Lung (tissue), 12 donors: ENCODE measurements around the gene MYL6B. TPM values are rescaled to one million over a fixed set of nuclear protein-coding genes. Genes with fewer than 3 reads are reported as not detected.

Experiments used
- ATAC-seq: fragments of 200-7000 bp; cut with Tn5 transposase; one replicate; pipeline ENCODE4 v1.9.1; 2020; ENCODE audit warnings: moderate number of reproducible peaks; ENCODE audit not compliant: insufficient read depth, low FRiP score
- DNase-seq, 3 donors: peaks; one replicate each; pipeline ENCODE4 v3.0.0-alpha.2; 2013 to 2017
- H3K27ac ChIP-seq, 2 donors: one replicate each; pipeline ENCODE4 v1.5.1; 2013; ENCODE audit warnings: mild to moderate bottlenecking in 2 of 2, moderate library complexity in 2 of 2, control low read depth in 1 of 2, inconsistent platforms in 1 of 2, low read depth in 1 of 2, low read length in 1 of 2
- H3K27me3 ChIP-seq, 3 donors: one replicate each; pipeline ENCODE4 v1.5.1; 2013; ENCODE audit warnings: low read length in 2 of 3; ENCODE audit not compliant: control insufficient read depth in 3 of 3, insufficient read depth in 3 of 3
- H3K36me3 ChIP-seq, 4 donors: one replicate each; pipeline ENCODE4 v1.5.1; 2013; ENCODE audit warnings: low read length in 4 of 4, mild to moderate bottlenecking in 1 of 4, moderate library complexity in 1 of 4; ENCODE audit not compliant: control insufficient read depth in 4 of 4, insufficient read depth in 4 of 4
- H3K4me1 ChIP-seq, 5 donors: one replicate each; pipeline ENCODE4 v1.5.1; 2013; ENCODE audit warnings: low read length in 5 of 5, mild to moderate bottlenecking in 2 of 5, moderate library complexity in 1 of 5; ENCODE audit not compliant: control insufficient read depth in 5 of 5, insufficient read depth in 5 of 5
- H3K4me3 ChIP-seq: one replicate; pipeline ENCODE4 v1.5.1; 2013; ENCODE audit warnings: mild to moderate bottlenecking, control low read depth, moderate library complexity
- H3K9ac ChIP-seq, 2 donors: one replicate each; pipeline ENCODE4 v1.5.1; 2013; ENCODE audit warnings: low read length in 2 of 2, control low read depth in 1 of 2; ENCODE audit not compliant: insufficient read depth in 1 of 2
- H3K9me3 ChIP-seq, 4 donors: one replicate each; pipeline ENCODE4 v1.5.1; 2013; ENCODE audit warnings: low read length in 3 of 4, mild to moderate bottlenecking in 1 of 4, moderate library complexity in 1 of 4; ENCODE audit not compliant: control insufficient read depth in 4 of 4, insufficient read depth in 3 of 4
- WGBS, 2 donors: extraction: QIAGEN DNeasy Blood & Tissue Kit; methylation state at CpG; one replicate each; pipeline ENCODE4 v1.1.7; 2013; 5-methylcytosine and 5-hydroxymethylcytosine counted together
- polyA plus RNA-seq, 2 donors: library from polyadenylated mRNA; stranded (reverse); fragments of 200-250 nt; gene quantifications; one replicate each; pipeline ENCODE4 v1.2.1, GENCODE V29; 2013
- total RNA-seq, 2 donors: library from RNA; depleted of rRNA in 1 of 2; stranded (reverse); fragments of >200 nt in 1 of 2; gene quantifications; one replicate each; pipeline ENCODE4 v1.2.1, GENCODE V29; 2014 to 2021
- TF ChIP-seq, protein P1 (sequence below): IDR thresholded peaks from 2 replicates; pipeline ENCODE4 v1.5.1; 2012; ENCODE audit warnings: mild to moderate bottlenecking; ENCODE audit errors: control extremely low read depth, extremely low read depth
- donor health status: control.
- donor health status: control.
- donor health status: Bipolar disorder and iron deficiency.
- donor health status: healthy.
- donor health status: DM: yes; HTN: yes; CAD: no.

The MYL6B gene
- total and polyA plus RNA-seq, 4 donors, result 20.7 to 46.1 (median 39.7) TPM

DNA sequence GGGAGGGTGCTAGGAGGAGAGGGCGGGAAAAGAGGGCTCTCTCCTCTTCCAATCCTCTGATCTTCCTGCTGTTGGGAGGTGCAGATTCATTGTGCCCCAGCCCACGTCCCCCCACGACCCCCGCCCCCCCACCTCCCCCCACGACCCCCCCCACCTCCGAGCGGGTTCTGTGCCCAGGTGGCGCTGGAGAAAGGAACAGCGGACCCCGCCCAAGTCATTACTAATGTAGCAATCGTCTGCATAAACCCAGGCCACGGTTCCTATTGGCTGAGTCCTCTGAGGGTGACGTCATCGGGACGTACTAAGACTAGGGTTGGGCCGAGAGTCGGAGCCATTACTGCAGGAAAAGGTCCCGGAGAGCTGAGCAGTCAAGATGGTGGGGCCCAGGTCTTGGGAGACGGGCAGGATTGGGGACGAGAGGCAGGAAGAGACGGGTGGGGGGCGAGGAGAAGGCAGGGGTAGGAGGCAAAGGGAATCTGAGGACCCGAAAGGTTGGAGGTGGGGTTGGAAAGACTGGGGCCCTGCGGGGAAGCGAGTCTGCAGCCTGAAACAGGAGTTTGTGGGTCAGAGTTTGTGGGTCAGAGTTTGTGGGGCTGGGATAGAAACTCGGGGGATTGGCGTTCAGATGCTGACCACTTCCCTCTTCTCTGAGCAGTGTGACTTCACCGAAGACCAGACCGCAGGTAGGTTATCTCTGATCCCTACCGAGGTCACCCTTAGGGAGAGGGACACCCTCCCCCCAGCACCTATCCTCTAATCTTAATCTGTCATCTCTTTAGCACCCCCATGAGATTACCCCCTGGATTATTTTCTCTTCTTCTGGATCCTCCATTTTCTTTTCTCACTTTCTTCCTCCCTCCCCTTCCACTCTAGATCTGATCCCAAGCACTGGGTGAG is 5.9 kb downstream of the MYL6B start, which contains the start of gene MYL6:
Gene MYL6, plus strand, starts transcription at position 331 of the 897 bp plus-strand sequence. Its CDS starts 43 bp downstream, at position 374.
- peak; percentile 85 for ATAC-seq
- TF ChIP-seq, protein P1, sequence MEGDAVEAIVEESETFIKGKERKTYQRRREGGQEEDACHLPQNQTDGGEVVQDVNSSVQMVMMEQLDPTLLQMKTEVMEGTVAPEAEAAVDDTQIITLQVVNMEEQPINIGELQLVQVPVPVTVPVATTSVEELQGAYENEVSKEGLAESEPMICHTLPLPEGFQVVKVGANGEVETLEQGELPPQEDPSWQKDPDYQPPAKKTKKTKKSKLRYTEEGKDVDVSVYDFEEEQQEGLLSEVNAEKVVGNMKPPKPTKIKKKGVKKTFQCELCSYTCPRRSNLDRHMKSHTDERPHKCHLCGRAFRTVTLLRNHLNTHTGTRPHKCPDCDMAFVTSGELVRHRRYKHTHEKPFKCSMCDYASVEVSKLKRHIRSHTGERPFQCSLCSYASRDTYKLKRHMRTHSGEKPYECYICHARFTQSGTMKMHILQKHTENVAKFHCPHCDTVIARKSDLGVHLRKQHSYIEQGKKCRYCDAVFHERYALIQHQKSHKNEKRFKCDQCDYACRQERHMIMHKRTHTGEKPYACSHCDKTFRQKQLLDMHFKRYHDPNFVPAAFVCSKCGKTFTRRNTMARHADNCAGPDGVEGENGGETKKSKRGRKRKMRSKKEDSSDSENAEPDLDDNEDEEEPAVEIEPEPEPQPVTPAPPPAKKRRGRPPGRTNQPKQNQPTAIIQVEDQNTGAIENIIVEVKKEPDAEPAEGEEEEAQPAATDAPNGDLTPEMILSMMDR, result no peak
- WGBS, 2 donors, result 0% methylated on average over 30 of the region's 30 CpGs
- no peaks in the 10 kb centered on the region for H3K9me3 ChIP-seq
- H3K4me3 ChIP-seq, result peak within 1 kb of the TSS; percentile 92
- H3K9ac ChIP-seq, result peak within 1 kb of the TSS; percentile 99
- peak within 1 kb of the TSS; percentile 96 to 98 for H3K27ac ChIP-seq
- H3K27me3 ChIP-seq, result no peaks in the 10 kb centered on the region
- H3K36me3 ChIP-seq, result peaks cover 7 to 54% (median 39%) of the 10 kb centered on the region in 4 donors
- DNase-seq, result peak; percentile 97 to 99 (median 99)
- peaks cover 0 to 29% (median 21%) of the 10 kb centered on the region in 5 donors for H3K4me1 ChIP-seq

DNA sequence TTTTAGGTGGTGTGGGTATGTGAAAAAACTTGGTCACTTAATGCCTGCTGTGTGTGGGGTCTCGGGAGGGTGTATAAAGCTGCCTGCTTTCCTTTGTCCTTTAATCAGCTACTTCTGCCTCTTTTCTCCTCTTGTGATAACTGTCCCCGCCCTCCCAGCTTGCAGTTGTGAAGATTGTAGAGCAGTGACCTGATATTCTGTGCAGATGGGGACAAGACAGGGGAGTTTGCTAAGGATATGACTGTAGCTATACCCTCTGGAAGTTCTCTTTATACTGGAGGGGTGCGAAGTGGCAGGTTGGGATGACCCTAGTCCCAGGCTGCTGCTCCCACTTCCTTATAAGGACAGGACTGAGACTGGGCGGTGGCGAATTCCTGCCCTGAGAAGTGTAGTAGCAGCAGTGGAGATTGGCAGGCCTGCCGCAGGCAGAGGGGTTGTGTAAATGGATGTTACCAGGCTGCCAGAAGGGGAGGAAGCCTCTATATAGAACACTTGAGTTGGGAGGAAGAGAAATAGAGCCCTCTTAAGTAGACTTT is 6.6 kb downstream of the MYL6B start:
- DNase-seq, result peak; percentile 77 to 82 (median 81)
- peak; percentile 59 for ATAC-seq
- peaks cover 0 to 23% (median 17%) of the 10 kb centered on the region in 5 donors for H3K4me1 ChIP-seq
- H3K4me3 ChIP-seq, result peak overlapping the region; percentile 92
- peaks cover 7 to 58% (median 43%) of the 10 kb centered on the region in 4 donors for H3K36me3 ChIP-seq
- TF ChIP-seq, protein P1, result no peak
- peak overlapping the region; percentile 99 for H3K9ac ChIP-seq
- H3K27ac ChIP-seq, result peak overlapping the region; percentile 96 to 98
- 0 to 1% methylated on average over 6 of the region's 6 CpGs for WGBS, 2 donors
- H3K27me3 ChIP-seq, result no peaks in the 10 kb centered on the region
- no peaks in the 10 kb centered on the region for H3K9me3 ChIP-seq

DNA sequence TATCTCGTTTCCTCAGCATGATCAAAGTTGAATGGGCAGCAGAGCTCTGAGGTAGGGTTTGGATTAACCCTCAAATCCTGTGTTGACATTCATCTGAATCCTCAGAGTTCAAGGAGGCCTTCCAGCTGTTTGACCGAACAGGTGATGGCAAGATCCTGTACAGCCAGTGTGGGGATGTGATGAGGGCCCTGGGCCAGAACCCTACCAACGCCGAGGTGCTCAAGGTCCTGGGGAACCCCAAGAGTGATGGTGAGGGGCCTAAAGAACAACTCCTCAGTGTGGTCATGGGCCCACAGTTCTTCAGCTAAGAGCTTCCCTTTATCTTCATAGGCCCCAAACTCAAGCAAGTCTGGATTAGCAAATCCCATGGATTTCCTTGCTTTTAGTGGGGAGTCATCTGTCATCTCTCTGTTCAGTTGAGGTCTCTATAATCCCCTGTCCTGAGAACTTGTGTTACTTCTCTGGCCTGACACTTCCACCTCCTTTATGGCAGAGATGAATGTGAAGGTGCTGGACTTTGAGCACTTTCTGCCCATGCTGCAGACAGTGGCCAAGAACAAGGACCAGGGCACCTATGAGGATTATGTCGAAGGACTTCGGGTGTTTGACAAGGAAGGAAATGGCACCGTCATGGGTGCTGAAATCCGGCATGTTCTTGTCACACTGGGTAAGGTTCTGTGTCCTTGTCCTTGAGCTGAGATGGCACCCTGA is 7.2 kb downstream of the MYL6B start:
- Histone ChIP-seq H3K36me3 (peaks cover 7 to 64% (median 46%) of the 10 kb centered on the region in 4 donors), H3K4me1 (peaks cover 0 to 23% (median 17%) of the 10 kb centered on the region in 5 donors), H3K9ac (peak overlapping the region; percentile 99), H3K27me3 (no peaks in the 10 kb centered on the region), H3K9me3 (no peaks in the 10 kb centered on the region), H3K4me3 (peak overlapping the region; percentile 92), H3K27ac (peak overlapping the region; percentile 96 to 98)
- DNase-seq (no peak), ATAC-seq (no peak)
- TF ChIP-seq, protein P1, result no peak
- WGBS, 2 donors, result 15 to 22% methylated on average over 8 of the region's 8 CpGs
